WTC11 (cell line): ENCODE measurements around the gene ATF1. TPM values are rescaled to one million over a fixed set of nuclear protein-coding genes. Genes with fewer than 3 reads are reported as not detected.

ENCODE experiments used
- ATAC-seq: fragments of 200-7000 bp; cut with Tn5 transposase; 2 replicates; pipeline ENCODE4 v1.10.0; 2021; ENCODE audit warnings: mild to moderate bottlenecking, moderate library complexity
- CTCF ChIA-PET: fragments of 300-600 bp; sonication (Branson Sonifier 250); formaldehyde crosslinking; loops from one replicate; lab custom pipeline; 2021; ENCODE audit warnings: antibody characterized with exemption; lab: Charles Lee
- POLR2A ChIA-PET: fragments of 350-600 bp; sonication (Branson Sonifier 250); formaldehyde crosslinking; loops from one replicate; lab custom pipeline; 2021; ENCODE audit warnings: antibody characterized with exemption; lab: Charles Lee
- DNase-seq: peaks from one replicate; pipeline ENCODE4 v3.0.0; 2021; ENCODE audit warnings: low spot score
- H3K27ac Mint-ChIP-seq: 2 replicates; pipeline ENCODE4 v1.8.0; 2021; ENCODE audit warnings: mixed read lengths
- H3K27me3 Mint-ChIP-seq: 2 replicates; pipeline ENCODE4 v1.8.0; 2021; ENCODE audit warnings: low read depth, mild to moderate bottlenecking, moderate library complexity, mixed read lengths
- H3K36me3 Mint-ChIP-seq: 2 replicates; pipeline ENCODE4 v1.8.0; 2021; ENCODE audit warnings: mixed read lengths
- H3K4me1 Mint-ChIP-seq: 2 replicates; pipeline ENCODE4 v1.8.0; 2022; ENCODE audit warnings: mixed read lengths
- H3K4me3 Mint-ChIP-seq: 2 replicates; pipeline ENCODE4 v1.8.0; 2021; ENCODE audit warnings: mild to moderate bottlenecking, moderate library complexity, mixed read lengths
- H3K9me3 Mint-ChIP-seq: 2 replicates; pipeline ENCODE4 v1.8.0; 2021; ENCODE audit warnings: mixed read lengths
- ARID4B ChIP-seq: sonication (generic); formaldehyde crosslinking; IDR thresholded peaks from 2 replicates; pipeline ENCODE4 v1.8.0; 2023; ENCODE audit warnings: missing genetic modification reagents, mild to moderate bottlenecking, borderline replicate concordance
- E2F4 ChIP-seq: sonication (generic); formaldehyde crosslinking; IDR thresholded peaks from 2 replicates; pipeline ENCODE4 v1.8.1; 2022; ENCODE audit warnings: low read depth, mild to moderate bottlenecking, moderate library complexity, missing genetic modification reagents, borderline replicate concordance
- ELF4 ChIP-seq: sonication (generic); formaldehyde crosslinking; IDR thresholded peaks from 2 replicates; pipeline ENCODE4 v1.8.1; 2022; ENCODE audit warnings: low read depth, mild to moderate bottlenecking, moderate library complexity, missing genetic modification reagents
- HMGA2 ChIP-seq: fragments of 250-450 bp; sonication (Bioruptor Pico); IDR thresholded peaks from 2 replicates; pipeline ENCODE4 v1.4.0; 2021; ENCODE audit warnings: mild to moderate bottlenecking, moderate library complexity
- IRF1 ChIP-seq: sonication (generic); formaldehyde crosslinking; IDR thresholded peaks from 2 replicates; pipeline ENCODE4 v1.8.0; 2023; ENCODE audit warnings: missing genetic modification reagents
- NFATC4 ChIP-seq: fragments of 250-450 bp; sonication (Bioruptor Pico); IDR thresholded peaks from 2 replicates; pipeline ENCODE4 v1.9.0; 2021; ENCODE audit warnings: mild to moderate bottlenecking
- NR2C2 ChIP-seq: sonication (generic); formaldehyde crosslinking; IDR thresholded peaks from 2 replicates; pipeline ENCODE4 v1.8.0; 2022; ENCODE audit warnings: mild to moderate bottlenecking, missing genetic modification reagents
- PRDM15 ChIP-seq: sonication (generic); formaldehyde crosslinking; IDR thresholded peaks from 2 replicates; pipeline ENCODE4 v1.8.0; 2022; ENCODE audit warnings: missing genetic modification reagents
- ZMAT4 ChIP-seq: fragments of 250-450 bp; sonication (Bioruptor Pico); IDR thresholded peaks from 2 replicates; pipeline ENCODE4 v1.9.0; 2021; ENCODE audit warnings: mild to moderate bottlenecking
- ZNF121 ChIP-seq: sonication (generic); formaldehyde crosslinking; IDR thresholded peaks from 2 replicates; pipeline ENCODE4 v1.8.0; 2023; ENCODE audit warnings: missing genetic modification reagents
- ZNF219 ChIP-seq: sonication (generic); formaldehyde crosslinking; IDR thresholded peaks from 2 replicates; pipeline ENCODE4 v1.8.0; 2023; ENCODE audit warnings: missing genetic modification reagents, mild to moderate bottlenecking, borderline replicate concordance
- ZNF263 ChIP-seq: sonication (generic); formaldehyde crosslinking; IDR thresholded peaks from 2 replicates; pipeline ENCODE4 v1.8.1; 2022; ENCODE audit warnings: low read depth, mild to moderate bottlenecking, moderate library complexity, missing genetic modification reagents
- ZNF423 ChIP-seq: fragments of 250-450 bp; sonication (Bioruptor Pico); IDR thresholded peaks from 2 replicates; pipeline ENCODE4 v2.1.2; 2022; ENCODE audit warnings: mild to moderate bottlenecking, moderate library complexity
- total RNA-seq: library from RNA; stranded (reverse); gene quantifications from 3 replicates; pipeline ENCODE4 v1.2.3, GENCODE V29; 2021

ATF1 gene
- total RNA-seq, 1 experiment from 2014 or later = 34.8 TPM

GRCh38 chr12:50723865-50724264, 40.0 kb upstream of the ATF1 start (continued):
- TF ChIP-seq HMGA2 (CRISPR knock-in tag) = no peak
- TF ChIP-seq ZNF423 (CRISPR knock-in tag) = no peak

GRCh38 chr12:50725011-50725942, 38.6 kb upstream of the ATF1 start:
- CTCF ChIA-PET = no interaction called here
- no peak for ATAC-seq
- Mint-ChIP-seq H3K4me3 (no peak overlapping the region), H3K27me3 (no peaks in the 10 kb centered on the region), H3K4me1 (no peaks in the 10 kb centered on the region), H3K27ac (no peak overlapping the region), H3K36me3 (peaks cover 61% of the 10 kb centered on the region), H3K9me3 (no peaks in the 10 kb centered on the region)
- DNase-seq = no peak
- POLR2A ChIA-PET = no interaction called here
- TF ChIP-seq NFATC4 (CRISPR knock-in tag) (no peak), ZNF219 (CRISPR knock-in tag) (no peak), IRF1 (no peak), E2F4 (CRISPR knock-in tag) (no peak), ELF4 (CRISPR knock-in tag) (no peak), ARID4B (CRISPR knock-in tag) (no peak), ZMAT4 (no peak), PRDM15 (CRISPR knock-in tag) (no peak), NR2C2 (CRISPR knock-in tag) (no peak), ZNF263 (CRISPR knock-in tag) (no peak), ZNF121 (CRISPR knock-in tag) (no peak)
